ENCODE results near the gene ZIC2.
"Not testable (repeated sequence)": the region's sequence is repeated elsewhere in the genome, so short reads cannot be mapped to it uniquely, and the experiment has no call there.

Gene ZIC2

GRCh38 chr13:100024023-100024422, 42.4 kb downstream of the ZIC2 start:
- DNase-seq: no peak

- DNase-seq: no peak
Observed at GRCh38 chr13:100029933-100030332, 48.3 kb downstream of the ZIC2 start.

- not testable (repeated sequence) for DNase-seq
Observed at GRCh38 chr13:100032642-100033041, 51.1 kb downstream of the ZIC2 start.

- DNase-seq: no peak
Observed at GRCh38 chr13:100035936-100036335, 54.4 kb downstream of the ZIC2 start.

Measured in CD4-positive, alpha-beta T cell treated with Interleukin-17A for 4 hours (primary cell).